GM19035 (cell line): ENCODE measurements around the gene PCDHGC4.
A peak's percentile ranks its signal among the peaks of the same experiment; 100 is the strongest.

Experiments used
- ATAC-seq: cut with Tn5 transposase; IDR thresholded peaks from one replicate; pipeline ENCODE4 v1.9.1; 2021; ENCODE audit not compliant: unreplicated experiment

PCDHGC4 gene

GRCh38 chr5:141512390-141512910, 27.6 kb downstream of the PCDHGC4 start:
- ATAC-seq, result peak; percentile 30

GRCh38 chr5:141512911-141513626, 28.2 kb downstream of the PCDHGC4 start:
- no peak for ATAC-seq

GRCh38 chr5:141513627-141514329, 28.9 kb downstream of the PCDHGC4 start:
- no peak for ATAC-seq

- ATAC-seq, result no peak
Observed at GRCh38 chr5:141514330-141515133, 29.7 kb downstream of the PCDHGC4 start.

- ATAC-seq, result no peak
Observed at GRCh38 chr5:141515141-141515540, 30.3 kb downstream of the PCDHGC4 start.

GRCh38 chr5:141515946-141516671, 31.3 kb downstream of the PCDHGC4 start:
- ATAC-seq, result no peak

GRCh38 chr5:141516672-141517025, 31.8 kb downstream of the PCDHGC4 start:
- ATAC-seq, result no peak

GRCh38 chr5:141517312-141517711, 32.5 kb downstream of the PCDHGC4 start:
- ATAC-seq, result no peak

- ATAC-seq, result no peak
Observed at GRCh38 chr5:141517880-141518617, 33.2 kb downstream of the PCDHGC4 start.

- ATAC-seq, result no peak
Observed at GRCh38 chr5:141518618-141519015, 33.8 kb downstream of the PCDHGC4 start.

- ATAC-seq, result no peak
Observed at GRCh38 chr5:141519605-141520565, 35.1 kb downstream of the PCDHGC4 start.

GRCh38 chr5:141521244-141521781, 36.5 kb downstream of the PCDHGC4 start:
- ATAC-seq, result no peak

GRCh38 chr5:141522301-141522700, 37.5 kb downstream of the PCDHGC4 start:
- ATAC-seq, result no peak

- no peak for ATAC-seq
Observed at GRCh38 chr5:141523991-141524390, 39.2 kb downstream of the PCDHGC4 start.

GRCh38 chr5:141524604-141525597, 40.1 kb downstream of the PCDHGC4 start:
- peak; percentile 75 for ATAC-seq

- no peak for ATAC-seq
Observed at GRCh38 chr5:141525653-141526052, 40.8 kb downstream of the PCDHGC4 start.

GRCh38 chr5:141527426-141527825, 42.6 kb downstream of the PCDHGC4 start:
- ATAC-seq, result no peak
